HL-60/S4 (cell line): ENCODE data around the gene TSPEAR.

ENCODE experiments used
- in situ Hi-C: fragments of 300-500 bp; cut with MboI; formaldehyde crosslinking; loops from 2 replicates; pipeline ENCODE4 v1.14.3; 2022; ENCODE audit warnings: low sequenced_read_pairs

TSPEAR gene

GRCh38 chr21:44523567-44524413 lies 187.6 kb downstream of the TSPEAR start:
- in situ Hi-C loops: loop anchor here (25.0 kb wide), 1 partner anchor 414 kb away; the partner anchor contains the start of gene SLX9

DNA sequence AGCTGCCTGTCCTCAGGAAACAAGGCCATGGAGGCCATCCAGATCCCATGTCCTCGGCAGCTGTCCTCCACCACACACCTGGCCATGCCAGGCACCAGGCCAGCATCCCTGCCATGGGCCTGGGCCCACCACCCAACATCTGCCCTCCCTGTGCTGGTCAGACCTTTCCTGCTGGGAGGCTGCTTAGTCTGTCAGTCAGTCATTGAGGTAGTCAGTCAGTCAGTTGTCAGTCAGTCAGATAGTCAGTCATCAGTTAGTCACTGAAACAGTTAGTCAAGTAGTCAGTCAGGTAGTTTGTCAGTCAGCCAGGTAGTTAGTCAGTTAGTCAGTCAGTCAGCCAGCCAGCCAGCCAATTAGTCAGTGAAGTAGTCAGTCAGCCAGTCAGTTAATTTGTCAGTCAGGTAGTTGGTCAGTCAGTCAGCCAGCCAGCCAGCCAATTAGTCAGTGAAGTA lies 188.6 kb downstream of the TSPEAR start:
- in situ Hi-C loops: loop anchor here (25.0 kb wide), 1 partner anchor 415 kb away; the partner anchor contains the start of gene SLX9

DNA sequence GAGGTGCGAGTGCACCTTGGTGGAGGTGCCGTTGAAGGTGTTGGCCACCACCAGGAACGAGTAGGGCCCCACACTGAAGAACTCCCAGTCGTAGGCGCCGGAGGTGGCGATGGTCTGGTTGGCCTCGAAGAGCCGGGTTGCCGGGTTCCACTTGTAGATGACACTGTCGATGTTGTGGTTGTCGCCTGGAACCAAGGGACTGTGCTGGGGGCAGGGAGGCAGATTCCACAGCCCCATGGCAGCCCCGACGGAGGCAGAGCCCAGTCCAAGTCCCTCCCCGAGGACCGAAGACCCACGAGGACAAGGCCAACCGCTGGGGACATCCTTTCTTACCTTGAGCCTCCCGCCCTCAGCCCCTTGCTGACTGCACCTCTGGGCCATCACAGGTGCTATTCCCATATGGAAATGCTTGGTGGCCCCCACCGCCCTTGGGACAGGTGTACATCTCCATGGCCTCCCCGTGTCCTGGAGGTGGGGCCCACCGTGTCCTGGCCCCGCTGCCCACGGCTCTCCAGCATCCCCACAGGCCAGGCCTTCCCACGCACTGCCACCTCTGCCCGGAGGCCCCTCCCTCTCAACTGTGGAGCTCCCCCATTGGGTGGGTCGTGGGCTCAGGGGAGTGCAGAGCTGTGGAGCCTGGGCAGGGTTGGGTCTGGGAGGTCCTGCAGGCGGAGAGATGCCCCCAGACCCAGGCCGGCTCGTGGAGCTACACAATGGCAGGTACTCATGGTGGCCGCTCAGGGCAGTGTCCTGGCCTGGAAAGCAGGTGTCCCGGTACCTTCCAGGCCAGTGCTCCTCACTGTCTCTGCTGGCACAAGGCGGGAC lies 189.2 kb downstream of the TSPEAR start:
- in situ Hi-C loops: loop anchor here (25.0 kb wide), 1 partner anchor 415 kb away; the partner anchor contains the start of gene SLX9

GRCh38 chr21:44521301-44521927 lies 190.0 kb downstream of the TSPEAR start:
- in situ Hi-C loops: loop anchor here (25.0 kb wide), 1 partner anchor 416 kb away; the partner anchor contains the start of gene SLX9

DNA sequence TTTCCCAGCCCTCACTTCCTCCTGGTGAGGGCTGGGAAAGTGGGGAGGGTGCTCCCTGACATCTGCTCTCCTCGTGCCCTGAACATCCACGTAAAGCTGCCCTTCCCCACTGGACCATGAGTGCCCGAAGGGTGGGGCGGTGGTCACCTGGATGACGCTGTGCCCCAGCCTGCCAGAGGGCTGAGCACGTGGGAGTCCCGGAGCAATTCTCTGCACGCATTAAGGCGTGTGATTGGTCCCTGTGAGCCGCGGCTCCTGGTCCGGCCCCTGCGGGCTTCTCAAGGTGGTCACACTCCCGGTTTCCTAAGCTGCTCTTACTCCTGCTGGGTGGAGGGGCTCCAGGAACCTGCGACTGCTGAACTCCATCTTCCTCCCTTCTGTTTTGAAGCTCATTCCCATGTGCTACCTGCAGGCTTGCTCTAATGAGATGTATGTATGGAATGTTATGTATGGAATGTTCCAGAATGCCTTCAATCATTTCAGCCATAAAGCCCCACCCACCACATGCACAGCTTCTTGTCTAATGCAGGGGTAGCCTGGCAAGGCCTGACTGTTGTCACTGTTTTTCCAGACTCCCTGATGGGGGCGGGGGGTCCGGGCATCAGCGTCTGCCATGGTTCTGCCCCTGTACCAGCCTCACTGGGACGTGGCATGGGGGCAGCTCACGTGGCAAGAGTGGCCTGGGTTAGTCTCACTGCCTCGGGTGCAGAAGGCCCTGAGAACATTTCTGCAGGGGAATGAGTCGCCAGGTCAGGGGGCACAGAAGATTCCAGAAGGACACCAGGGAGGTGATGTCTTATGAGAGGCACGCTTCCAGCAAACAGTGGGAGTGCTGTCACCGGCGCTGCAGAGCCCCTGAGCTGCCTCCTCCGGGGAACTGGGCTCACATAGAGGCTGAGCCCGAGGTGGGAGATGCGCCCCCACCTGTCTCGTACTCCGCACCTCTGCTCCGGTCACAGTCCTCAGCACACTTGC lies 190.8 kb downstream of the TSPEAR start:
- in situ Hi-C loops: loop anchor here (25.0 kb wide), 1 partner anchor 417 kb away; the partner anchor contains the start of gene SLX9

DNA sequence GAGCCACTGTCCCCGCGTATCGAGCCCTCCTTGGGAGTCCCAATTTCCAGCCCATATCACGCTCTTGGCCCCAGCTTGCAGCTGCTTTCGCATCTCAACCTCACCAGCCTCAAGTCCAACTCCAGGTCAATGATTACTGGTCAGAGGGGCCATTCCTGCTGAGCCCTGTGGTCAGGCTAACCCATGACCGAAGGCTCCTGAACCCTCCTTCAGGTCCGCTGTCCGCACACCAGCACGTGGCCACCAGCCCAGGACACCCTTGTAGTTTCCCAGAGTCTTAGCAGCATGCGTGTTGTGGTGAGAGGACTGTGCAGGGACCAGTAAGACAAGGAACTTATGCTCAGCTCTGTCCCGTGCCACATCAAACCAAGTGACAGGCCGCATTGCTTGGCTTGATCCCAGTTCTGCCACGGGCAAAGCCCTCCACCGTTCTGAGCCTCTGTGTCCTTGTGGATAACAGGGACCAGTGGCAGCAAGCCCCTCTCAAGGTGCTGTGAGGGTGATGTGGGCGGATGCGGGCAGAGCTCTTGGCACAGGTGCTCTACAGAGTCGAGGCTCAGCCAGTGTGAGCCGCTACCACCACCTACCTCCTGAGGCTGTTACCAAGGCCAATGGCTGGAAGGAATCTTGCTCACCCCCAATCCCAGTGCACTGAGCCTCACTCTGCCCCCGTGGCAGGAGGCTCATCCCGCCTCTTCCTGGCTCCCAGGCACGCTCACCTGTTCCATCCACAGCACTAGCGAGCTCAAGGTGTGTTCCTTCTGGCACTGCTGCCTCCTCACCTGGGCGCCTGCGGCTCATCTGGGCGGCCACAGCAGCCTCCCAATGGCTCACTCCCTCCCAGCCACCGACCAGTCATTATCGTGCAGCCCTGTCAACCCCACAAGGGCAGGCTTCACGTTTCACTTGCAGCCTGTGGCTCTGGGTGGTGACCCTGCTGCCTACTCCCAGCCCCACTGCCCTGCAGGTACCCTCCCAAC lies 191.7 kb downstream of the TSPEAR start:
- in situ Hi-C loops: loop anchor here (25.0 kb wide), 1 partner anchor 418 kb away; the partner anchor contains the start of gene SLX9

DNA sequence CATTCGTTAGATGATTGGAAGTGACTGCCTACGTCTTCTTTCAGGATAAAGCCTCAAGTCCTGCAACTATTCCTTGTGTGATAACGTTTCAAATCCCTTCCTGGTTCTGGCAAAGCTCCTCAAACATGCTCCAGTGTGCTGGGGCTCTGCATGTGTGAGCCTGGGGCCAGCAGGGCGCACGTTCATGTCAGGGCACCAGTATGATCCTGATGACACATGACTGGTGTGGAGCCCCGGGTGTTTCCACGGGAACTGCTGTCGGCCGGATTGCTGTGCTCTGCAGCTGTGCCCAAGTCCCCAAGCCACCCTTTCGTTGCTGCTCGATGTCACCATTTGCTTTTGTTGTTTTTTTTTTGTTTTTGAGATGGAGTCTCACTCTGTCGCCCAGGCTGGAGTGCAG lies 192.7 kb downstream of the TSPEAR start:
- in situ Hi-C loops: loop anchor here (25.0 kb wide), 1 partner anchor 419 kb away; the partner anchor contains the start of gene SLX9

DNA sequence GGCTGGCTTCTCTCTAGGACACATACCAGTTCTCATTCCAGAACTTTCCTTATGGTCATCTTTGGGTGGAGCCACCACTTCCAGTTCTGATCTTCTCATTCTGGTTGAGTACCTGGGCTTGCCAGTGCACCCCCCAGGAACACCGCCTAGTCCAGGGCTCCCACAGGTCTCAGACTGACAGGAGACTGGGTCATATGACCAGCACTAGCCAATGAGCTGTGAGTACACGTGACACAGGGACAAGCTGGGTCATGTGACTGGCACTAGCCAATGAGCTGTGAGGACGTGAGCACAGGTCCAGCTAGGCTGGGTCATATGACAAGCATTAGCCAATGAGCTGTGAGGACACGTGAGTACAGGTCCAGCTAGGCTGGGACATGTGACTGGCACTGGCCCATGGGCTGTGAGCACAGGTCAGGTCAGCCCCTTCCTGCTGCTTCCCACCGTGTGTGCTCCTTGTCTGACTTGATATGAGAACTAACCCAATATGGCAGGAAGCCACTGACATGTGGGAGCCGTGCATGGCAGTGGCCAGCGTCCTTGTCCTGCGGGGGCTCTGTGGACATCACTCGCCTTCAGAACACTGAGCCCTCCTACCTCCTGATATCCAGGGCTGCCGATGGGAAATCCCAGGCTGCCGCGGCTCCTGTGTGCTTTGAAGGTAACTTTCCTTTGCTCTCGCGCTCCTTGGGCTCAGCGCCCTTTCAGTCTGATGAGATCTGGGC lies 194.0 kb downstream of the TSPEAR start:
- in situ Hi-C loops: loop anchor here (25.0 kb wide), 1 partner anchor 420 kb away; the partner anchor contains the start of gene SLX9

DNA sequence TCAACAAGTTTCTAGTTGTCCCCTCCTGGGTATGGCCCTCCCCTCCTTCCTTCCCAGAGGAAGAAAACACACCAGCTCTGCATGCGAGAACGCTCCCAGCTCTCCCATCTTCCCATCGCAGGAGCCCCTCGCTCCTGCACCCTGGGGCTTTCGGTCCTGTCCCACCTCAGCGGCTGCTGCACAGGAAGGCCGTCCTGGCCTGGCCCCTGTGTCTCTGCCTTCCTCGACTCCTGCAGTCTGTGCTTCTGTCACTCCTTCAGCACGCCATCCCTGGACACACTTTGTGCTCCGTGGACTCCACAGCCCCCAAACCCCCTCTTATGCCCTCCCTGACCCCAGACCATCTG lies 194.6 kb downstream of the TSPEAR start:
- in situ Hi-C loops: loop anchor here (25.0 kb wide), 1 partner anchor 420 kb away; the partner anchor contains the start of gene SLX9

DNA sequence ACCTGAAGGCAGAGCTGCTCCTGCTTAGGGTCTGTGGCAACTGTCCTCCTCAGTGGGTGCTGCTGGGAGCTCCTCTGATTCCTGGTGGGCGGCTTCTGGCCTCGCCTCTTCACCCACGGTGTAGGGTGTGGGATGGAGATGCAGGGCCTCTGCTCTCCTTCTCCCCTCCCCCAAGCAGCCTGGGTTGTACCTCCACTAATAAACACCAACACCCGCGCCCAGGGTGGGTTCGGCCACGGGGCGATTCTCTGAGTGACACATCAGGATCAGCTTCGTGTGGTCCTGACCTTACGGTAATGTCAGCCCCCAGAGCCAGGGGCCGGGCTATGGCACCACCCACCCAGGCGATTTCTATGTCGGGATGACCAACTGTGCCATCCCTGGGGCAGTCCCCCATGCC lies 195.0 kb downstream of the TSPEAR start:
- in situ Hi-C loops: loop anchor here (25.0 kb wide), 1 partner anchor 421 kb away; the partner anchor contains the start of gene SLX9

- in situ Hi-C loops: loop anchor here (25.0 kb wide), 1 partner anchor 422 kb away; the partner anchor contains the start of gene SLX9
Observed at GRCh38 chr21:44515359-44516165, 195.8 kb downstream of the TSPEAR start.

DNA sequence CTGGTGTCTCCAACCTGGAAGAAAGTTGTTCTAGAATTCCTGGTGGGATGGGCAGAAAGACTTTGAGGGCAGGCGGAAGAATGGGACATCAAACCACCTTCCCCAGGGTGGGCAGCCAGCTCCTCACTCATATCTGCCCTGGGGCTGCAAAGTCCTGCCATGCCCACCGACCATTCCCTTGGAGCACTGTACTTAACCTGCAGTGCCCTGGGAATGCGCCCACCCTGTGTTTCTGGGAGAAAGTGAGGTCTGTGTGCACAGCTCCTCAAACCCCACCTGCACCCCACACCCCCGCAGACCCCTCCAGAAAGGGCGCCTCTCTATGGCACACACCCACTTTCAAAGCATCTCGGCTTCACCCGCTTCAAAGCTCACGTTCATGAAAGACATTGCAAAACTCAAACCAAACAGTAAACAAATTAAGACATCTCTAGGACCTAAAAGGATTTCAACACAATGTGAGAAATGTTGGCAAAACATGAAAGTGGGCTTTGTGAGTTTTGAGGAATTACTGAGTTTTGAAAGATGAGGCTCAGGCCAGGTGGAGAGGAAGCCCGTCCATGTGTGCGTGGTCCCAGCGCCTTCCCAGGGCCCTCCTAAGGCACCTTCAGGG lies 196.5 kb downstream of the TSPEAR start:
- in situ Hi-C loops: loop anchor here (25.0 kb wide), 1 partner anchor 422 kb away; the partner anchor contains the start of gene SLX9

GRCh38 chr21:44514218-44514520 lies 197.2 kb downstream of the TSPEAR start:
- in situ Hi-C loops: loop anchor here (25.0 kb wide), 1 partner anchor 423 kb away; the partner anchor contains the start of gene SLX9

DNA sequence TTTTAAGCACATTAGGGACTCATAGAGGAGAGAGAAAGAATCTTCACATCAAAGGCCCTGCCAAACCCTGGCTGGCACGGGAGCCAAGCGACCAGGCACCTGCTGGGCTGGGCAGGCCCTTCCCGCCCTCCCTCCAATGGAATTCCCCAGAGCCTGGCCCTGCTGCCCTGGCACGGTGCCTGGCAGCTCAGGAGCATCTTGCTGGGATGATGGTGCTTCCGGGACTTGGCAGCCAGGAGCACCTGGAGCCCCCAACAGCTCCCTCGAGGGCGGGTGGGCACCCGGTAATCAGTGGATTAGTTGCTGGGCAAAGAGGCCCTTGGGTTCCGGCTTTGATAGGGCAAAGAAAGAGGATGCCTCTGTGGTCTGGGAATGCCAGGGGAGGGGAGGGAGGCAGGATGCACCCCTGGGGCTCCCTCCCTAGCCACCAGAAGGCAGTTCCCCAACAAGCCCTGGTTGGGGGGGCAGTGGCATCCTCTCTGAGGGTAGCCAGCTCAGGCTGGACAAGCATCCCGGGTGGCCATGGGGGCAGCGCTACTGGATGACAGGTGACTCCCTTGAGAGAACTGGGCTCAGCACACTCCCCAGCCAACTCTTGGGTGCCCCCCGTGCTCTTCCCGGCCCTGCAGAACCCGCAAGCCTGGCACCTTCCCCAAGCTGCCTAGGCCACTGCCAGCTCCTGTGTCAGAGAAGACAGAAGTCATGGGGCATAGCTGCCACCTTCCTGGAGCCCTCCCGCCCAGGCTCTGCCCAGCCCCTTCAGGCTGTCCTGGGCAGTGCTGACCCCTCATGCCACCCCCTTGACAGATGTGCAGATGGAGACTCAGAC lies 197.8 kb downstream of the TSPEAR start:
- in situ Hi-C loops: loop anchor here (25.0 kb wide), 1 partner anchor 424 kb away; the partner anchor contains the start of gene SLX9
